Mesenteric fat pad (tissue), 1 donor: ENCODE data around the gene CHML. TPM values are rescaled to one million over a fixed set of nuclear protein-coding genes. Genes with fewer than 3 reads are reported as not detected.

Experiments used
- DNase-seq: peaks from one replicate; pipeline ENCODE4 v3.0.0-alpha.2; 2020; ENCODE audit warnings: low spot score
- total RNA-seq: library from RNA; stranded (reverse); fragmentation: NEBNext Ultra II Directional; extraction: Animal tissue kit (Norgen Biotek cat#: 25700); gene quantifications from one replicate; pipeline ENCODE4 v1.2.1, GENCODE V29; 2021
- donor health status: DM: yes; HTN: yes; CAD: no.

Gene CHML
- total RNA-seq, 1 donor from 2014 or later, result 8.0 TPM

DNA sequence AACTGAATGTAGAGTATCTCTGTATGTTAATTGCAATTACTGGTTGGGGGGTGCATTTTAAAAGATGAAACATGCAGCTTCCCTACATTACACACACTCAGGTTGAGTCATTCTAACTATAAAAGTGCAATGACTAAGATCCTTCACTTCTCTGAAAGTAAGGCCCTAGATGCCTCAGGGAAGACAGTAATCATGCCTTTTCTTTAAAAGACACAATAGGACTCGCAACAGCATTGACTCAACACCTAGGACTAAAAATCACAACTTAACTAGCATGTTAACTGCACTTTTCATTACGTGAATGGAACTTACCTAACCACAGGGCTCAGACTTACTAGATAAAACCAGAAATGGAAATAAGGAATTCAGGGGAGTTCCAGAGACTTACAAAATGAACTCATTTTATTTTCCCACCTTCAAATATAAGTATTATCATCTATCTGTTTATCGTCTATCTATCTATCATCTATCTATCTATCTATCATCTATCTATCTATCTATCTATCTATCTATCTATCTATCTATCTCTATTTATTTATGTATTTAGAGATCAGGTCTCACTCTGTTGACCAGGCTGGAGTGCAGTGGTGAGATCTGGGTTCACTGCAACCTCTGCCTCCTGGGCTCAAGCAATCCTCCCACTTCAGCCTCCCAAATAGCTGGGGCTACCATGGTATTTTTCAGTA lies 47.8 kb downstream of the CHML start:
- no peak for DNase-seq

DNA sequence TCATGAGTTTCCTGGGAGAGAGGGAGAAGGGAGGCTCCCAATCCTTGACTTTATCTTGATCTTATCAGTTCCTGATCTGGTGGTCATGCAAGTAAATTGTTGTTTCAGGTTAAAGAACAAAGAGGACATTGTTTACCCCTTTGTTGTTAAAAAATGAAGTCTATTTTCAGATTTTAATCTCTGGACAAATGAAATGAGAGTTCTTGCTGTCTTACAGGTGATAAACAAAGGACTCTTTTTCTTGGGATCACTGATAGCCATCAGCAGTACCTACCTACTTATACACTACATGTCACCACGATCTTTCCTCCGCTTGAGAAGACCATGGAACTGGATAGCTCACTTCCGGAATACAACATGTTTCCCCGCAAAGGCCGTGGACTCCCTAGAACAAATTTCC lies 48.4 kb downstream of the CHML start:
- no peak for DNase-seq

DNA sequence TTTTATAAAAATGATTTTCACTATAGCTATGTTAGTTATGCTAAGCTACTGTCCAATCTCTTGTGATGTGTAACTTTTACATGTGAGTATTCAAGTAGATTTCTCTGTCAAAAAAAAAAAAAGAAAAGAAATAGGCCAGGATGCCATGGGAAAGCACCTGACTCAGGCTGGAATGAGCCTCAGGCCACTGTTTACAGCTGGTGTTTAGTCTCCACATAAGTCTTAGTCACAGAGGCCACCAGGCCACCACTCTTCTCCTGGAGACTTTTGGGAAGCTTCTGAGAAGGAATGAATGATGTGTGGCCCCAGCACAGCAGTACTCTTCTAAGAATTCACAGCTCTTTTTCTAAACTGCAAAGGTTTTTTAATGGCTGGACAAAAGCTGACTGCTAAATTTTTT lies 48.9 kb downstream of the CHML start:
- no peak for DNase-seq

DNA sequence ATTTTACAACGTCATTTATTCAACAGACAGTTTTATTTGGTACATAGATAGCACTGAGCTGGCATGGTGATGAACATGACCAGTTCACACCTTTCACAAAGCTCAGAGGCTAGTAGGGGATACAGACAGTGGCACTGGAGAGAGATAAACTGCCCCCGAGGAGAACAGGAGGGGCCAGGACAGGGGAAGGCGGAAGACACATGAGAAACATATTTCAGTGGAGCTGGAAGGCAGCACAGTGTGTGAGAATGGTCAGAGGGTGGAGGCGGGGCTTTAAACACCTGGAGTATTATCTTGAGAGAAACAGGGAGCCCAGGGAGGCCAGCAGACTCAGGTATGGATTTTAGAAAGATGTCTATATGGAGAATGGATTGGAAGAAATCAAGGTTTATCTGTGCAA lies 49.5 kb downstream of the CHML start:
- no peak for DNase-seq

Other genes starting within 250 kb of the CHML start
- gene FH, start 120.6 kb downstream of the CHML start, total RNA-seq, result 57.2 TPM
- 3.2 TPM for gene KMO, start 108.0 kb downstream of the CHML start, total RNA-seq
- gene OPN3, start within 50 bp of the CHML start, total RNA-seq, result 10.5 TPM
- not detected for gene WDR64, start 11.9 kb upstream of the CHML start, total RNA-seq
- 0.48 TPM for gene EXO1, start 207.8 kb upstream of the CHML start, total RNA-seq